Mesothelial cell of epicardium (in vitro differentiated cells): ENCODE results near the gene HIPK3. TPM values are rescaled to one million over a fixed set of nuclear protein-coding genes. Genes with fewer than 3 reads are reported as not detected.
A peak's percentile ranks its signal among the peaks of the same experiment; 100 is the strongest.
"Not testable (repeated sequence)": the region's sequence is repeated elsewhere in the genome, so short reads cannot be mapped to it uniquely, and the experiment has no call there.

Experiments
- DNase-seq, 2 experiments: peaks; one replicate each; pipeline ENCODE4 v3.0.0; 2021; ENCODE audit warnings: low spot score in 2 of 2; ENCODE audit not compliant: unreplicated experiment in 2 of 2
- H3K27ac Mint-ChIP-seq: 2 replicates; pipeline ENCODE4 v1.8.0; 2021; ENCODE audit warnings: mixed read lengths
- H3K27me3 Mint-ChIP-seq: 2 replicates; pipeline ENCODE4 v1.8.0; 2021; ENCODE audit warnings: low read depth, mixed read lengths
- H3K36me3 Mint-ChIP-seq: 2 replicates; pipeline ENCODE4 v1.8.0; 2021; ENCODE audit warnings: mixed read lengths
- H3K4me1 Mint-ChIP-seq: 2 replicates; pipeline ENCODE4 v1.8.0; 2021; ENCODE audit warnings: mixed read lengths
- H3K4me3 Mint-ChIP-seq: 2 replicates; pipeline ENCODE4 v1.8.0; 2021; ENCODE audit warnings: mild to moderate bottlenecking, moderate library complexity, mixed read lengths
- H3K9me3 Mint-ChIP-seq: 2 replicates; pipeline ENCODE4 v1.8.0; 2021; ENCODE audit warnings: mixed read lengths
- total RNA-seq: library from RNA; stranded (reverse); gene quantifications from 3 replicates; pipeline ENCODE4 v1.2.1, GENCODE V29; 2021
- TF ChIP-seq, protein P1 (sequence below): fragments of 200-600 bp; sonication (generic); IDR thresholded peaks from one replicate; pipeline ENCODE4 v1.5.0; 2021; ENCODE audit warnings: antibody characterized with exemption; ENCODE audit not compliant: unreplicated experiment

HIPK3 gene
- total RNA-seq, 1 donor from 2014 or later = 73.3 TPM

DNA sequence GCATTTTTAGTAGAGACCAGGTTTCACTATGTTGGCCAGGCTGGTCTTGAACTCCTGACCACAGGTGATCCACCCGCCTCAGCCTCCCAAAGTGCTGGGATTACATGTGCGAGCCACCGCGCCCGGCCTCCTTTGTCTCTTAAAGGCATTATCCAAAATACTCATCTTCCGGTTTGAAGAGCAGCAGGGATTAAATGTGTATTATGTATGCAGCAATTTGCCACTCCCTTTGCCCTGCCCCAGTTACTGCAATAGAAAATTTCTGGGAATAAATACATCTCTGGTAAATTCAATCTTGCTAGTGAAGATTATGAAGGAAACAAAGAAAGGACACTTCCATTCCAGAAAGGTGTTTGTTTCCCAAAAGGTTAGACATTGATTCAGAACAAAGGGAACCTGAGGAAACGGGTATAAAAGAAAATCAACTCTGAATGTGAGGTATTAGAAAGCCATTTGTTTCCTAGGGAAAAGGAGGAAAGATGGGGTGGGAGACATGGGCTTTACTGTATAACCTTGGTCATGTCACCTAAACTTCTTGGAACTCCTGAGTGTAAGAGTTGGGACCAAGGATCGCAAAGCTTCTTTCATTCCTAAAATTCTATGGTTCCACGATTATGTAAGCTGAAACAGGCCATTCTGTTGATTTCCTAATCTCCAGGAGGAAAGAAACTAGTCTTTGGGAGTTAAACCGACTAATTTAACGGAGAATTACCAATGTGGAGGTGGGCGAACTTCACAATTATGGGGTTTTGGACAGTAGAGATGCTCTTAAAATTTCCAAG, 959 bp upstream of the HIPK3 start:
- Mint-ChIP-seq H3K4me3 (peak overlapping the region; percentile 92), H3K36me3 (no peaks in the 10 kb centered on the region), H3K27me3 (no peaks in the 10 kb centered on the region), H3K27ac (peak overlapping the region; percentile 98), H3K9me3 (no peaks in the 10 kb centered on the region), H3K4me1 (peaks cover 24% of the 10 kb centered on the region)
- TF ChIP-seq, protein P1, sequence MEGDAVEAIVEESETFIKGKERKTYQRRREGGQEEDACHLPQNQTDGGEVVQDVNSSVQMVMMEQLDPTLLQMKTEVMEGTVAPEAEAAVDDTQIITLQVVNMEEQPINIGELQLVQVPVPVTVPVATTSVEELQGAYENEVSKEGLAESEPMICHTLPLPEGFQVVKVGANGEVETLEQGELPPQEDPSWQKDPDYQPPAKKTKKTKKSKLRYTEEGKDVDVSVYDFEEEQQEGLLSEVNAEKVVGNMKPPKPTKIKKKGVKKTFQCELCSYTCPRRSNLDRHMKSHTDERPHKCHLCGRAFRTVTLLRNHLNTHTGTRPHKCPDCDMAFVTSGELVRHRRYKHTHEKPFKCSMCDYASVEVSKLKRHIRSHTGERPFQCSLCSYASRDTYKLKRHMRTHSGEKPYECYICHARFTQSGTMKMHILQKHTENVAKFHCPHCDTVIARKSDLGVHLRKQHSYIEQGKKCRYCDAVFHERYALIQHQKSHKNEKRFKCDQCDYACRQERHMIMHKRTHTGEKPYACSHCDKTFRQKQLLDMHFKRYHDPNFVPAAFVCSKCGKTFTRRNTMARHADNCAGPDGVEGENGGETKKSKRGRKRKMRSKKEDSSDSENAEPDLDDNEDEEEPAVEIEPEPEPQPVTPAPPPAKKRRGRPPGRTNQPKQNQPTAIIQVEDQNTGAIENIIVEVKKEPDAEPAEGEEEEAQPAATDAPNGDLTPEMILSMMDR = no peak
- no peak for DNase-seq

DNA sequence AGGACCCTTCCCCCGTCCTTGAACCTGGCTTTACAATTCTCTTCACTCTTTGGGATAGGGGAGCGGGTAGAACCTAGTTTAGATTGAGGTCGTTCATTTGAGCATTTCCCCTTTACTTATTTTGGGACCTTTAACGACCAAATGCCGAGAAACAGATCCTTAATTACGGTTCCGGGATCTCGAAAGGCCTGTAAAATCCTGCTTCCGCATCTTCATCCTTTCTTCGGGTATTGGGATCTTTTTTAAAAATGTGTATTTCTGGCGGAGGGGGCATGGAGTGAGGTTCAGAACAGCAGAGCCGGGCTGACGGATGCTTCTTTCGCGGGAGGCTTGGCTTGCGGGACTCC, 395 bp upstream of the HIPK3 start:
- Mint-ChIP-seq H3K27me3 (no peaks in the 10 kb centered on the region), H3K4me1 (peaks cover 25% of the 10 kb centered on the region), H3K4me3 (peak overlapping the region; percentile 92), H3K36me3 (no peaks in the 10 kb centered on the region), H3K9me3 (no peaks in the 10 kb centered on the region), H3K27ac (peak overlapping the region; percentile 98)
- DNase-seq = no peak
- TF ChIP-seq, protein P1 = no peak

DNA sequence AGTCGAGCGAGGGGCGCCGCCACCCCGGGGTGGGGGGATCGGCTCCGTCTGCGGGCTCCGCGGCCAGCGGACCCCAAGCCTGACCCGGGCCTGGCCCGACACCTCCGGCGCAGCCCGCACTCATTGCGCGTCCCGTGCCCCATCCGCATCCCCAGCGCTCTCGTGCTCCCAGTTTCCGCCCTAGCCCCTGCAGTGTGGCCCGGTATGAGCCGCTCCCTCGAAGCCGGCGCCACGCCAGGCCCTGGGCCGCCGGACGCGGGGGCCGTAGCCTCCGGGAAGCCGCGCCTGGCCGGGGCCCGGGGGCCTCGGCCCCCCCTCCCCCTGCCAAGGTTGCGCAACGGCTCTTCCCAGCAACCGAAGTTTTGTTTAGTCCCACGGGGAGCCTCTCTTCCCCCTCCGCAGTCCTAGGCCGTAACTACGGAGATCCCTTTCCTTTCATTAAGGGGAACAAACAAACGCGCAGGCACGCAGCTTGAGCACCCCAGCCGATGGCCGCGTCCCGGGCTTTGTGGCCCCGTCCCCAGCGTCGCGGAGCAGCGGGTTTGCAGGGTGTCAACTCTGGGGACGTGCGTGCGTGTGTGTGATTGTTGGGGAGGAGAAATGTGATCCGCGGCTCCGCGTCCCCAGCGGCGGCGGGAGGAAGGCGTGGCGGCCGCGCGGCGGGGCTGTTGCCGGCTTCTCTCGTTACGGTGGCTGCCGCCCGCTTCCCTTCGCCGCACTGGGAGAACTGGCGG, 883 bp downstream of the HIPK3 start:
- Mint-ChIP-seq H3K4me3 (peak overlapping the region; percentile 99), H3K4me1 (peaks cover 33% of the 10 kb centered on the region), H3K27me3 (no peaks in the 10 kb centered on the region), H3K36me3 (no peaks in the 10 kb centered on the region), H3K27ac (peak overlapping the region; percentile 100), H3K9me3 (no peaks in the 10 kb centered on the region)
- TF ChIP-seq, protein P1 = no peak
- peak; percentile 48 to 84 for DNase-seq

DNA sequence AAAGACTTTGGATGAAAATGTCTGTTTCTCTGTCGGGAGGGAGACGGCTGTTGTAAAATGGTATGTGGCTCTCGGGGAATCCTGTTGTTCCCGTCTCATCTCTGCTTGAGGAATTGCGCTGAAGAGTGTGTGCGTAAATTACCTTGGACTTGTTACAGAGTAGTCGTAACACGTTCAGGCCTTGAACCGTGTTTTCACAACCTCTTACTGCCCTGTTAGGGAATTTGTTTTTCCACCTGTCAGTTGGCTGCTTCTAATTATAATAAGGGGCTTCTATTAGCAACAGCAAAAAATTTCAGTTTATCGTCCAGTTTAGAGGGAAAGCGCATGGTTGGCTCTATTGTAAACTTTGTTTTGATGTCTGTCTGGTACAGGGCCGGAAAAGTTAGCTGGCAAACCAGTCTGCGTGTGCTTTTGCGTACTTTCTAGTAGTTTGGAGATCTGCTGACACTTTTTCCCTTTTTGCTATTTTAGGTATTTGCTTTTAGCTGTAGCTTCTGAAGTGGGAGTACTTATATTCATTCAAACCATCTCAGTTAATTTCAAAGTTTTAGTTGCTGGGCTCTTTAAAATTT, 1.5 kb downstream of the HIPK3 start:
- peak overlapping the region; percentile 99 for H3K4me3 Mint-ChIP-seq
- TF ChIP-seq, protein P1 = no peak
- no peak for DNase-seq
- peaks cover 38% of the 10 kb centered on the region for H3K4me1 Mint-ChIP-seq
- H3K27ac Mint-ChIP-seq = peak overlapping the region; percentile 100
- no peaks in the 10 kb centered on the region for H3K27me3 Mint-ChIP-seq
- no peaks in the 10 kb centered on the region for H3K9me3 Mint-ChIP-seq
- no peaks in the 10 kb centered on the region for H3K36me3 Mint-ChIP-seq

DNA sequence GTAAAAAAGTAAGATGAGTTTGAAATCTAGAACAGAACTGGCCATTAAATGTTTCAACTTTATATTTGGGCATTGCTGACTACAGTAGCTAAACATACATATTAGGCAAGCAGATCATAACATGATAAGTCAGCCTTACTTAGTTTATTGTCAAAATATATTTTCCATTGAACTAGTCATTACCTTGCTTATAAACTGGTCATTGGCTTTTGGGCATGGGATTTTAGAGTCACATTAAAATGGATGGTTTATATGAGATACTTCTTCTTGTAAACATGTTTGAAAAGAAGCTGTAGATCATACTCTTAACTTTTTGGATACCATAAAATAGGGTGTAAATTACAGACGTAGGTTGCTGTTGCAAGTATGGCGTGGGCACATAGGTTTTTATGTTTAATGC, 2.7 kb downstream of the HIPK3 start:
- TF ChIP-seq, protein P1 = no peak
- DNase-seq = no peak
- H3K27me3 Mint-ChIP-seq = no peaks in the 10 kb centered on the region
- H3K27ac Mint-ChIP-seq = peak overlapping the region; percentile 100
- no peaks in the 10 kb centered on the region for H3K36me3 Mint-ChIP-seq
- H3K9me3 Mint-ChIP-seq = no peaks in the 10 kb centered on the region
- peaks cover 43% of the 10 kb centered on the region for H3K4me1 Mint-ChIP-seq
- peak overlapping the region; percentile 99 for H3K4me3 Mint-ChIP-seq

DNA sequence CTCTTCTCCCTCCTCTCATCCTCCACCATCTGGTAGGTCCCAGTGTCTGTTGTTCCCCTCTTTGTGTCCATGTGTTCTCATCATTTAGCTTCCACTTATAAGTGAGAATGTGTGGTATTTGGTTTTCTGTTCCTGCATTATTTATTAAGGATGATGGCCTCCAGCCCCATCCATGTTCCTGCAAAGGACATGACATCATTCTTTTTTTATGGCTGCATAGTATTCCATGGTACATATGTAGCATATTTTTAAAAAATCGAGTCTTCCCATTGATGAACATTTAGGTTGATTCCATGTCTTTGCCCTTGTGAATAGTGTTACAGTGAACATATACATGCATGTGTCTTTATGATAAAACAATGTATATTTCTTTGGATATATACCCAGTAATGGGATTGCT, 4.2 kb downstream of the HIPK3 start:
- H3K9me3 Mint-ChIP-seq, H3K4me3 Mint-ChIP-seq, H3K27me3 Mint-ChIP-seq, H3K27ac Mint-ChIP-seq, DNase-seq, H3K36me3 Mint-ChIP-seq: not testable (repeated sequence)
- peaks cover 43% of the 10 kb centered on the region for H3K4me1 Mint-ChIP-seq
